Tibial nerve (tissue), 4 donors: Measurements from ENCODE around the gene EPHB3.

Experiments
- CTCF ChIP-seq, 5 experiments: fragments of 200-600 bp in 3 of 5; fragments of 450-650 bp in 2 of 5; sonication (generic) in 3 of 5; IDR thresholded peaks; one replicate each; pipeline ENCODE4 v1.5.1; 2016 to 2019; ENCODE audit warnings: antibody characterized with exemption in 5 of 5, mild to moderate bottlenecking in 3 of 5, moderate library complexity in 2 of 5
- EP300 ChIP-seq, 2 donors: sonication (generic); formaldehyde crosslinking; IDR thresholded peaks; one replicate each; pipeline ENCODE4 v1.6.1; 2017; ENCODE audit warnings: antibody characterized with exemption in 2 of 2, mild to moderate bottlenecking in 1 of 2
- POLR2A ChIP-seq, 2 donors: fragments of 450-650 bp; IDR thresholded peaks; one replicate each; pipeline ENCODE4 v1.6.1; 2017; ENCODE audit warnings: antibody characterized with exemption in 2 of 2, mild to moderate bottlenecking in 2 of 2, moderate library complexity in 2 of 2

GRCh38 chr3:184619369-184619768 is 57.8 kb downstream of the EPHB3 start:
- TF ChIP-seq POLR2A (IDR thresholded peaks at IDR 0.05): no peak
- TF ChIP-seq CTCF (IDR thresholded peaks at IDR 0.05): no peak
- no peak for TF ChIP-seq EP300 (IDR thresholded peaks at IDR 0.05)
